Eye (tissue), 1 donor: ENCODE results near the gene HSD17B3.

ENCODE experiments used
- DNase-seq: peaks from one replicate; pipeline ENCODE4 v3.0.0-alpha.2; 2015

The HSD17B3 gene

DNA sequence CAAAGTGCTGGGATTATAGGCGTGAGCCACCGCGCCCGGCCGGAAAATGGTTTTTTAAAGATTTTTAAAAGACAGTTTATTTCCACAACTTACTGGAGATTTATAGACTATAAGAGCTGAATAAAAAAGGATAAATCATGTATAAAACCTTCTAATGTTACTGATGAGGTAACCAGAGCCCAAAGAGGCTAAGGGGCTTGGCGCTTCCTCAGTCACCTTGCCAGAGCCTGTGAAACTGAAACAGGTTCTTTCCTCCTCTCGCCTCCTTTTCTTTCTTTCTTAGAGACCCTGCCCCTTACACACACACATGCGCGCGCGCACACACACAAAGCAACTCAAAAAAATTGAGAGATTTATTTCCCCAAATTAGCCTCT is 69.8 kb downstream of the HSD17B3 start:
- DNase-seq, result no peak

DNA sequence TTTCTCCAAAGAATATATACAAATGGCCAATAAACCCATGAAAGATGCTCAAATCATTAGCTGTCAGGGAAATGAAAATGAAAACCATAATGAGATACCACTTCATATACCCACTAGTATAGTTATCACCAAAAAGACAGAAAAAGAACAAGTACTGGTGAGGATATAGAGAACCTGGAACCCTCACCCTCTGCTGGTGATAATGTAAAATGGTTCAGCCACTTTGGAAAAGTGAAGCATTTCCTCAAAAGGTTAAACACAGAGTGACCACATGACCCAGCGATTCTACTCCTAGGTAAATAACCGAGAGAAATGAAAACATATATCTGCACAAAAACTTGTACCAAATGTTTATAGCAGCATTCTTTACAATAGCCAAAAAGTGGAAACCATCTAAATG is 72.0 kb downstream of the HSD17B3 start:
- DNase-seq, result no peak

DNA sequence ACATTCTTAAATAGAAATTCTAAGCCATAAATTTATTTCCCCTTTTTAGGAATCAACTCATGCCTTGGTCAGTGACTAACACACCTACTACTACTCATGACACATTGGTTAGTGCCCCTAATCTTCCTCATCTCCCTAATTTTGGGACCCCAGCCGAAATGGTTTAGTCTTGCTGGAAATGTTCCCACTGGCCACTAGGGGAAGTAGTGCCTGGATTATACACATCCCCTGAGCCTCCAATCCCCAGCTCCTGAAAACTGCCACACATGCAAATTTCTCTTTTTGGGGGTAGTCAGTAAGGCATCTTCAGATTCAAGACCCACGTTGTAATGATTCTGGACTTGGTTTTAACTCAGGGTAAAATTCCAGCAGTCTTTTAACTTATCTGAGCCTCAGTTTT is 79.8 kb downstream of the HSD17B3 start:
- DNase-seq, result no peak

DNA sequence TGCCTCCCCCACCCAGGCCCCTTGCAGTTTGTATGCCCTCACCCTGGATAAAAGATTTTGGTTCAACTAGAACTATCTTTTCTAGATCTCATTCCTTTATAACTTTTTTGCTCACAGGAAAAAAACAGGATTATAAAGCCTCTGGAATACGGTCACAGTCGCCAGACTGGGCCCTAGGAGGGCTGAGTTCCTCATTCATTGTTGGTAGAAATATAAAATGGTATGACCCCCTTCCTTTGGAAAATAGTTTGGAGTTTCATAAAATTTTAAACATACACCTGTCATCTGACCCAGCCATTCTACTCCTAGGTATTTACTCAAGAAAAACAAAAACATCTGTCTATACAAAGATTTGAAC is 82.1 kb downstream of the HSD17B3 start:
- no peak for DNase-seq

DNA sequence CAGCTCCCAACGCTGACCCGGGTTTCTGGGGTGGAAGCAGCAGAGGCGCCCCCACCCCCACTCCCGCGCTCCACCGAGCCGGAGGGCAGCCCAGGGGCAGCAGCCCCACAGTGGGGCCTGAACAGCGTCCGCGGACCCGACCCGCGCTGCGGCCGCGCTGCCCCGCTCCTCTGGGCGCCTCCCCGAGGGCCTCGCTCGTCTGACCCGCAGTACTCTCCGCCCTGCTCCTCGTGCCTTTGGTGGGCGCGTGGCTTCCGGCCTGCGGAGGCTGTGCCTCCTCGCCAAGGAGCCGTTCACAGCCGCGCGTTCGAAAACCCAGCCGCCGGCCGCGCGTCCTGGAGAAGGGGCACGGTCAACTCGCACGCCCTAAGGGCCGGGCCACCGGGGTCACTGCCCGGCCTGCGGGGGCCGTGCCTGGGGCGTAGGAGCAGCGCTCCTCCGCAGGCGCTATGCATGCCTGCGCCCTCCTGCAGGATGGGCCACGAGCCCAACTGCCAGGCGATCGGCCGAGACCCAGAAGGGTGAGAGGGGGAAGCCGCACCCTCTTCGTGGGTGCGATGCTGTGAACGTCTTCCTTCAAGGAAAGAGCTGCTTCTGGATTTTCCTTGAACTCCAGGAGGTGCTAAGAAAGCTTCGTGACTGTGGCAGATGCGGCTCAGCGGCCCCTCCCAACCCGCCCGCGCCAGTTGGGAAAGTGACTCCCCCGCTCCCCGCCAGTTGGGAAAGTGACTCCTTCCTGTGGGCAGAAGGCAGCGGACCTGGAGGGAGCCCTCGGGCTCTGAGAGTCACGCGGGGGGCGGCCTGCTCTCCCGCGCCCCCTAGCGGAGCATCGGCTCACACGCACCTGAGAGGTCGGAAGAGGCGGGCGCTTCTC is 82.7 kb downstream of the HSD17B3 start:
- peak; percentile 80 for DNase-seq

DNA sequence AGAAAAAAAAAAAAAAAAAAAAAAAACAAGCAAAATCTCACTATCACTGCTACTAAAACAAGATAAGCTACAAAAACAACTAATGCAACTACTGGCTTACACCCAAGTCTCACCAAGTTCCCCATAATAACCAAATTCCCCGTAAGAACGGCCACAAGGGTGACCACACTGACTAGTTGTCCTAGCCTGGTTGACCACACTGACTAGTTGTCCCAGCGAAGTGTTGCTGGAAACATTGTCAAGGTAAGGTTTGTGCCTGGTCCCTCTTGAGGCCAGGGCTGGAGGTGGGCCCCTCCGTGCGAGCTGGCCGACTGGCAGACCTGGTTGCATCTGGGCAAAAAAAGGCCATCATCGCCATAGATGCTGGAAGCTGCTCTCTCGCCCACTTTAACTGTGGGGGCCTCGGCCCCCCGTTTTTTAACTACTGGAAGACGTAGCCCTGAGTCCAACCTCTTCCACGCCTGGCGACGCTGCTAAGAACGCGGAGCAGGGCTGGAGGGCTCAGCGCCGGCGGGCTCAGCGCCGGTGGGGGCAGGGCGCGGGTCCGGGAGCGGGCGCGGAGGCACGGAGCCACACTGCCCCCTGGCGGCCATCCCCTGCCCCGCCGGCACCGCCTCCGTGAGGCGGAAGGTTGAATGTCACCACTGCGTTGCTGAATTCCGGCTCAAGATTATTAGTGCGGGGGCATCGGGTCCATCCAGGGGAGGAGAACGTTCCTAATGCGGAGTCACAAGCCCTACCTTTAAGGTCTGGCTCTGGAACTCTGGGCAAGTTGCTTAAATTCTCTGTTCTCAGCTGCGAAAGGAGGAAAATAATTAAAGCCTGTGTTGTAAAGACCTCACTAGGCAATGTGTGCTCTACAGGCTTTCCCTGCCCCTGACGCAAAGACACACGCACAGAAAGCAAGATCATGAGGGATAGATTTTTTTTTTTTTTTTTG is 84.0 kb downstream of the HSD17B3 start:
- DNase-seq, result peak; percentile 95

DNA sequence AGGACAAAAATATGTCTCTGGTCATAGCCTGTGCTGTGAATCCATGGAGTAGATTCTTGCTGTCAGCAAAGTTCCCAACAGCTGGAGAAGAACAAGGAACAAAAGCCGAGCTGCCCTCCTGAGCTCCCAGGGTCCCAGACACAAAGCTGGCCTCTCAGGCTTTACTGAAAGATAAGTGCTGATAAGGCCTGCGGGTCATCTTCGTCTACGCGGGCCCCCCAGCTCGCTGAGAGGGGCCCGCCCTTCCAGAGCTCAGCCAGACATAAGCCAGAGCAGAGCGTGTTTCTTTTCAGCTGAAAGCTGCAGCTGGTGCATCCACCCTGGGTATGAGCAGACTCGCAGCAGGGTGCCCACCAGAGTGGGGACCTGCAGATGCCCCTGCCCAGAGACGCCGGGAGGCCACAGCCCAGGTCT is 84.7 kb downstream of the HSD17B3 start:
- DNase-seq, result peak; percentile 73

DNA sequence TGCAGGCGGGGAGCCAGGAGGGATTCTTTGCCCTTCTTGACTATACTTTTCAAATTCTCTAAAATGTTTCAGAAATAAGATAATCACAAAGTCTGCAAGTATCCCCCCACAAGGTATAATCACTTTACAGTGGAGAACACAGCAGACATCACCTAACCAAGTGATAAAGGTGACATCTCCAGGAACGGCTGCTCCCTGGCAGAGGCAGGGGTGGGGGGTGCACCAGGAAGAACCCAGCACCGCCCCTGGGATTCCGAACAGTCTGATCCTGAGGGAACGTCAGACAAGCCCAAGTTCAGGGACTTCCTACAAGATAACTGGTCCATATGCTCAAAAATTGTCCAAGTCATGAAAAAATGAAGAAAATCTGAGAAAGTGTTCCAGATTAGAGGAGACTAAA is 85.4 kb downstream of the HSD17B3 start:
- DNase-seq, result no peak

DNA sequence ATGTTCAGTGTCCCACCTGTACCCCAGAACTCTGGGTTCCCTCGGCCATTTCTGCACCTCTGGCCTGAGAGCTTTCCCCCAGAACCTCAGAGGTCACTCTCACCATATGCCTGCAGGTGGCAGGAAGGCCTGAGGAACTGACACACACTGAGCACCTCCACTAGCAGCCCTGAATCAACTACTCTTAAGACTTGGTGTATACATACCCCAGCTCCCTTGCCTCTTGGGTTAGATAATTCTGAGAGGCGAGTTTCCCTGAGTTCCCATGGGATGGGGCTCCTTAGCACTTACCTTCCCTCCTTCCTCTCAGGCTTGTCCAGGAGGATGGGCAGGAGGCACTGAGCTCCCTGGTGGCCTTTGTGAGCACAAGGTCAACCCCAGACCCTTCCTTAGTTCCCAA is 86.1 kb downstream of the HSD17B3 start:
- no peak for DNase-seq

DNA sequence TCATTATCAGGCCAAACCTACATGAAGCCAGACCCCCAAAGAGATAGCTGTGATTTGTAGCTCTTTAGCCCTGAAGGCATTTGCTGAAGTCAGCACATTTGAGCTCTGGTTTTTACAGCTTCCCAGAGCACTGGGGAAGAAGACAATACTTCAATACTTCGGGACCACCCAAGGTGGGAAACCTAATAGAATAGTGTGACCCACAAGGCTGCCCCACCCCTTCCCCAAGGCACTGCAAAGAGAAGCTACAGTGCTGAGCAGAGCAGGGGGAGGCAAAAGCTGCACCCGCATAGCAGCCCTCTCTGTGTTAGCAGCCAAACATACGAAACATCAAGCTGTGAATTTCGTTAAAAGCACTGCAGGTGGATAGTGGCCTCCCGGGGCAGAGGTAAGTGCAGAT is 87.3 kb downstream of the HSD17B3 start:
- DNase-seq, result peak; percentile 44

DNA sequence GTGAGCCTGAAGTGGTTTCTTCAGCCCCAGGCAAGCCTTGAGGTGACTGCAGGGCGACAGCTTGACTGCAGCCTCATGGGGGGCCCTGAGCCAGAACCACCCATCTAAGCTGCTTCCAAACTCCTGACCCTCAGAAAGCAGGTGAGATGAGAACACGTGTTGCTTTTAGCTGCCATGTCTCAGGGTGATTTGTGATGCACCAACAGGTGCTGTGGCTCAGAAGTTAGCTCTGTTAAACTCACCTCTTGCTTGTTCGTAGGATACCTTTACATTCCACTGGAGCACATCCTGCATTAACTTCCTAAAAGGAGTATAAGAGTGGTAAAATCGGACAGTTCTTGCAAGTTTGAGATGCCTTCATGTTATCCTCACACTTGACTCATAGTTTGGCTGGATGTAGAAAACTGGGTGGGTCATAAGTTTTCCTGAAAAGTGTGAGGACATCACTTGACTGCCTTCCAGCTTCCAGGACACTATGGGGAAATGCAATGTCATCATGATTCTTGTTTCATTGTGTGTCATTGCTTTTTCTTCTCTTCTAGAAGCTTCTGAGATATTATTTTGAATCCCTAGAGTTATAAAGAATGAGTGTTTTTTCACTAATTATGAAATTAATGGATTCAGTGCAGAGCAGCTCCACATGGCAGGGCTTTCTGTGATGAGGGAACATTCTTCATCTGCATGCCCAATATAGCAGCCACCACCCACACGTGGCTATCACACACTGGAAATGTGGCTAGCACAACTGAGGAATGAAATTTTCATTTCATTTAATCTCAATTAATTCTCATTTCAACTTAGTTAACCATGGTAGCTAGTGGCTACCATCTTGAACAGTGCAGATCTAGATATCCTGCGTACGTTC is 92.3 kb downstream of the HSD17B3 start:
- no peak for DNase-seq

DNA sequence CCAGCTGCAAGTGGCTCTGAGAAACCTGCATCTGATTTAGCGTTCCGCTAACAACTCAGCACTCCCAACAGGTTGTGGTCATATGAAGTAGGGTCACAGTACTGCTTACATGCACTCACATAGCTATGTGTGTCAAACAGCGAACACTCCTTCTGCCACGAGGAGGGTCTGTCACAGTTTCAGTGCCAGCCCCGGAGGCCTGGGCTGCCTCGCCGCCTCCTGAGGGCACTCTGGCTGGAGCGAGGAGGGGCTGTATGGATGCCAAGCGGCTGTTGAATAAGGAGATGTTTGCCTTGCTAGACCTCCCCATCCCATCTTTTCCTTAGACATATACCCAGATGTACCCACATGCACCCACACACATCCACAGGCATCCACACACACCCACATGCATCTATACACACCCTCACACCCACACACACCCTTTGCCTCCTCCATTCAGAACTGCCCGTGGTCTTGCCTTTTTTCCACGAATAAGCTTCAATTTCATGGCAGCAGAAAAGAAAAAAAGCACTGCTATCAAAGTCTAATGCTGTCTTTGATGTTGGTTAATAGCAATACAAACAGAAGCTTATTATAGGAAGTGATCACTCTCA is 95.7 kb downstream of the HSD17B3 start:
- no peak for DNase-seq

DNA sequence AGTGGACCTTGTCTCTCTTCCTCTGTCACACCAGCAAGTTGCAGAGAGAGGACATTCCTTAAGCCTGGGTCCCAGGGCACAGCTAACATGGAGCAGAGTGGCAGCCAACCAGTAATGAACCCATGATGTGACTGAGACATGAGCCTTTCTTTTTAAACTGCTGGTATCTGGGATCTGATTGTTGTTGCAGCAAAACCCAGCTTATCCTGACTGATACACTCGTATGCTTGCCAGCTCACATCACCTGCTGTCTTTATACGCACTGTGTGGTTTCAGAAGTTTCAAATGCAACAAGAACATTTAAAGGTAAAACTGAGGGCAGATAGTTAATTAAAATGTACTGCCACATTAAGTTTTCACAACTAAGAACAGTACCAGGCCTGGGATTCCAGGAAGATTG is 97.1 kb downstream of the HSD17B3 start:
- DNase-seq, result no peak

DNA sequence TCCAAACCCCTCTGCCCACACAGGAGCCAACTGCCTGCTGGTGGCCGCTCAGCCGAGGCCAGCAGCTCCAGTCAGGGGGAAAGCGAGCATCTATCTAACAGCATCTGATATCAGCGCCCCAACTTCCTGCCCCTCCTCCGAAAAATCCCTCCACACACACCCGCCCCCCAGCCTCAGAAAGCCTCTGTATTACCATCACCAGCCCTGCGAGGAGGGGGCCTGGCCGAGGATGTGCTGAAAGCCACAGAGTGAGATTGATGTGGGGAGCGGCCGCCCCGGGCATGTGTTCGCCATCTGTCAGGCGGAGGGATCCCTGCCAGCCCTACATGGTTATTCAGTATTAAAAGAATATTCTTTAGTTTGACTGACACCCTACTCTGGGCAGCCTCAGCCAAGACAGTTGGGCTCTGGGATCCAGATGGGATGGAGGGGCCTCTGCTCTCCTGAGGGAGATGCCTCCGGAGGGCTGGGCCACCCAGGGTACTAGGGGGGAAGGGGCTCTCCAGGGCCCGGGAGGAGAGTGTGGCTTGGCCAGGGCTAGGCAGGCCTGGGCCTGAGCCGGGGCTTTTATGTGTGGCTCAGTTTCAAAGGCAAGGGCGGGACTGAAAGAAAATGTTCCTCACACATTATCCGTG is 98.0 kb downstream of the HSD17B3 start:
- peak; percentile 73 for DNase-seq

DNA sequence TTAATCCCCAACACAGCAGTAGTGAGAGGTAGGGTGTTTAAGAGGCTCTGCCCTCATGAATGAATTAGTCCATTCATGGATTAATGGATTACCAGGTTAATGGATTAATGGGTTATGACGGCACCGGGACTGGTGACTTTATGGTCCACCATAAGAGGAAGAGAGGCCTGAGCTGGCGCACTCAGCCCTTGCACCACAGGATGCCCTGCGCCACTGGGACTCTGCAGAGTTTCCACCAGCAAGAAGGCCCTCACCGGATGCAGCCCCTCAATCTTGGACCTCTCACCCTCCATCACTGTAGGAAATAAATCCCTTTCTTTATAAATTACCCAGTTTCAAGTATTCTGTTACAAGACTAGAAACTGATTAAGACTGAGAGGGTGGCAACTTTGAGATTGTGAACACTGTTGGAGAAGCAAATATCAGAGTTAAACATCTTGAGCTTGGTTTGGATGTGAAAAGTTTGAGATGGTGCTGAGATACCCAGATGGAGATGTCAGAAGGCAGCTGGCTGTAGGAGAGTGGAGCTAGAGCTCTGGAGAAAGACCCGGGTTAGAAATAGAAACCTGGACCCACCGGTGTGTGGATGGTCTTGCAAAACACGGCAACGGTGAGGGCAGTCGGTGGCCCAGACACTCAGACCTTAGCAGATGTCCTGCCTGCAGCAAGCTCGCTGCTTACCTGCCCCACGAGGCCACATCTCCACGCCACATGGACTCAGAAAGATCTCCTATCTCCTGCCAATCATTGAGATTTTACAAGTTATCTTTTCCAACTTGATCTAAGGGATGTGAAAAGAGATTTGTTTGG is 98.8 kb downstream of the HSD17B3 start:
- no peak for DNase-seq

DNA sequence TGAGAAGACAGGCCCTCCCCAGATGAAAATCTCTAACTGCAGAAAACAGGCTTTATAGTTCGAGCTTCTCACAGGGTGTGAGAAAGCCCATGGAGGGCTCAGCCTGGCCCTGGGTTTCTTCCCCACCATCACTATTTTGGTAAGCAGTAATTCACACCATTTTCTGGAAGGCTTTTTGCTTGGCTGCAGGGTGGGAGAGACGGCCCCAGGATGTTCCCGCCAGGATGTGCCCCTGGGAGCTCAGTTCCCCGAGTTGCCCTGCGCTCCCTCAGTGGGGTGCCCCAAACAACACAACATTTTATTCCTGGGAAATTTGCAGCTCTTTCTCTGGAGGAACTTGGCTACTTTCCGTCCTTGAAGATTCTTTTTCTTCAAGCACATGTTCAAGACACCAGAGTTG is 100.8 kb downstream of the HSD17B3 start:
- DNase-seq, result no peak

DNA sequence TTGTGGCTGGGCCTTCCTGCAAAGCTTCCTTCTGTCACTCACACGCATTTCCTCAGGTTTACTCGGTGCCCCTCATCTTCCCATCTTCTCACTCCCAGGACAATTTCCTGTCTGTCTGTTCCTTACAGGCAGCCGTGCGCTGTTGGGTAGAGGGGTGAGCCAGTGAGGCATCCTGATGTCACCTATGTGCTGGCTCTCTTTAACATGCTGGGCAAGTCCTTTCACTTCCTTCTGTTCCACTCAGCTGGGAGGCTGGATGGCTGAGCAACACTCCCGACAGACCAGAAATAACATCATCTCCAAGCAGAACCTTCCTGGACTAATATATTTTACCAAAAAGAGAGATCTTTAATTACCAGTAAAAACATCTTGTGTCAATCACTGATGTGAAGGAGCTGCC is 103.0 kb downstream of the HSD17B3 start:
- no peak for DNase-seq

DNA sequence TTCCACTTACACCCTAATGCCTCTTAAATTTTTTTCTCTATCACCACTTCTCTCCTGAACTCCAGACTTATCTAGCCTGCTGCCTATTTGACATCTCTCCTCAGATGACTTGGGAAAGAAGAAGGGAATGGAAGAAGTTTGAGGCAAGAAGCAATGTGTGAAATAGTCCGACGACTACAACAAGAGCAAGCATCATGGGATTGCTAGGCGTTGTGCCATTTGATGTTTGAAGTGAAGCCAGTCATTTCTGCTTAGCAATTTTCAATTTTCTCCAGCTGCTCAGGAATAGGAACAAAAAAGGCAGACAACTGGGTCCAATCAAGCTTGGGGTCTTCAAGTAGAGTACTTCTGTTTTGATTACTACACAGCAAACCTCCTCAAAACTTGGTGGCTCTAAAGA is 106.4 kb downstream of the HSD17B3 start:
- no peak for DNase-seq

DNA sequence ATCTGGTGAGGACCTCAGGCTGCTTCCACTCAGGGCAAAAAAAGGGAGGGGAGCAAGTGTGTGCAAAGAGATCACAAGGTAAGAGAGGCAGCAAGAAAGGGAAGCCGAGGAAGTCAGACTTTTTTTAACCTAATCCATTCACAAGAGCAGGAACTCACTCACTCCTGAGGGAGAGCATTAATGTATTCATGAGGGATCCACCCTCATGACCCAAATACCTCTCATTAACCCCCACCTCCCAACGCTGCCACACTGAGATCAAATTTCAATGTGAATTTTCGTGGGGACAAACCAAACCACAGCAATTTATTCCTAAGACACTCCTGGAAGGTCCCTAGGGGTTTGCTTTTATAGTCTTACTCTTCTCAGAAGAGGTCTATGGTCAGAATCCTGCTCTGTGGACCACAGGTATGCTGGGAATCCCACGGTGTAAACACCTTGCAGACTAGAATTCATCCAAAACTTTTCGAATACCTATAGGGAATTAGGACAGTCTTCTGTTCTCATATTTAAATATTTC is 108.7 kb downstream of the HSD17B3 start:
- no peak for DNase-seq

DNA sequence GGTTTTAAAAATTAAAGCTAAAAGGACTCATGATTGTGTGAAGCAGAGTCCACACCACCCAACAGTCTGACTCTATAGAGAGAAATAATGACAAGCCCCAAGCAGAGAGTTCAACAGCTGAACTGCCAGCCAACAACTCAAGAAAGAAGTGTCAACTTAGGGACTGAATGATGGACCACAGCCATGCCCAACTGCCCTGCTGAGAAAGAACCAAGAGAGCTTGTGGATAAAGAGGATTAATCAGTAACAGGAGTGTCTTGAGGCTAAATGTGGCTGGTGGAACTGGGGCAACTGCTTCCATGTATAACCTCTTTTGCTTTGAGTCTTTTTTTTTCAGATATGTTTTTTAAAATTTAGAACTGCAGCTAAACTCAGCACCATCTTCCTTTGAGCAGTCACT is 109.3 kb downstream of the HSD17B3 start:
- no peak for DNase-seq

DNA sequence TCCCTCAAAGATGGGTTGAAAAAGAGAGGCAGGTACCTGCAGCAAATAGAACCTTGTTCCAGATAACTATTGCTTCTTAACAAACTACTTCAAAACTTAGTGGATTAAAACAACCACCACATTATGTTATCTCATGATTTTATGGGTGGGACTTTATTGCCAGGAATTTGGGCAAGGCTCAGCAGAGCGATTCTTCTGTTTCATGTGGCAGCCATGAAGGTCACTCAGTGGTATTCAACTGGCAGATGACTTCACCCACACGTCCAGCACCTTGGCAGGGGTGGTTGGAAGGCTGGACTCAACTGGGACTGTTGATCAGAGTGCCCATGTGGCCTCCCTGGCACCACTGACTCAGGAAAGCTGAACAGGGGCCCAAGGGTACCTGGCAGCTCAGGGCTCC is 112.0 kb downstream of the HSD17B3 start:
- DNase-seq, result no peak
